Spleen (tissue), 11 donors: ENCODE measurements around the gene LY6G6F. TPM values are rescaled to one million over a fixed set of nuclear protein-coding genes. Genes with fewer than 3 reads are reported as not detected.
A peak's percentile ranks its signal among the peaks of the same experiment; 100 is the strongest.

Experiments
- DNase-seq: peaks from one replicate; pipeline ENCODE4 v3.0.0-alpha.2; 2020
- H3K27ac ChIP-seq, 8 donors: fragments of 200-600 bp; sonication (generic) in 7 of 8; 1 replicate in 4 of 8; 2 replicates in 4 of 8; pipeline versions ENCODE4 v1.5.0 to v1.8.0; 2016 to 2021; ENCODE audit warnings: inconsistent platforms in 4 of 8, mild to moderate bottlenecking in 4 of 8, moderate library complexity in 1 of 8
- H3K27me3 ChIP-seq, 7 donors: fragments of 200-600 bp; sonication (generic) in 6 of 7; replicated peaks in 1 of 7; 1 replicate in 4 of 7; 2 replicates in 3 of 7; pipeline versions ENCODE4 v1.5.0 to v1.8.0; 2016 to 2021; ENCODE audit warnings: inconsistent platforms in 3 of 7, mild to moderate bottlenecking in 1 of 7
- H3K36me3 ChIP-seq, 6 donors: fragments of 200-600 bp; sonication (generic) in 5 of 6; 1 replicate in 4 of 6; 2 replicates in 2 of 6; pipeline versions ENCODE4 v1.5.0 to v1.8.0; 2016 to 2021; ENCODE audit warnings: inconsistent platforms in 2 of 6
- H3K4me1 ChIP-seq, 6 donors: fragments of 200-600 bp; sonication (generic) in 5 of 6; 1 replicate in 3 of 6; 2 replicates in 3 of 6; pipeline versions ENCODE4 v1.5.0 to v1.8.0; 2016 to 2021; ENCODE audit warnings: inconsistent platforms in 3 of 6
- H3K4me3 ChIP-seq, 8 donors: fragments of 200-600 bp; sonication (generic) in 7 of 8; 1 replicate in 4 of 8; 2 replicates in 4 of 8; pipeline versions ENCODE4 v1.5.0 to v1.8.0; 2016 to 2021; ENCODE audit warnings: inconsistent platforms in 4 of 8, mild to moderate bottlenecking in 4 of 8, moderate library complexity in 2 of 8
- H3K9me3 ChIP-seq, 8 donors: fragments of 200-600 bp; sonication (generic) in 7 of 8; 1 replicate in 4 of 8; 2 replicates in 4 of 8; pipeline versions ENCODE4 v1.5.0 to v1.8.0; 2016 to 2021; ENCODE audit warnings: inconsistent platforms in 4 of 8
- POLR2A ChIP-seq, 3 donors: fragments of 450-650 bp; IDR thresholded peaks; one replicate each; pipeline ENCODE4 v1.5.1; 2017; ENCODE audit warnings: antibody characterized with exemption in 3 of 3, mild to moderate bottlenecking in 1 of 3
- POLR2AphosphoS5 ChIP-seq, 3 donors: sonication (generic); formaldehyde crosslinking; IDR thresholded peaks; one replicate each; pipeline ENCODE4 v1.5.1; 2017; ENCODE audit warnings: antibody characterized with exemption in 3 of 3
- WGBS, 5 donors: extraction: QIAGEN DNeasy Blood & Tissue Kit in 3 of 5; methylation state at CpG; one replicate each; pipeline versions ENCODE4 v1.1.5 to v1.1.7; 2013 to 2018; 5-methylcytosine and 5-hydroxymethylcytosine counted together
- intact Hi-C: fragments of 100-400 bp; cut with DNase I; formaldehyde crosslinking; loops from one replicate; pipeline ENCODE4 v1.15.0; 2023; ENCODE audit warnings: low total_unique reads
- polyA plus RNA-seq, 3 donors: library from polyadenylated mRNA; stranded (reverse); fragments of 200-250 nt; gene quantifications; one replicate each; pipeline ENCODE4 v1.2.1, GENCODE V29; 2013
- total RNA-seq, 7 donors: library from RNA; depleted of rRNA in 3 of 7; stranded (reverse); fragments of >200 nt in 3 of 7; fragmentation: NEBNext Ultra II Directional in 4 of 7; extraction: Animal tissue kit (Norgen Biotek cat#: 25700) in 4 of 7; gene quantifications; one replicate each; pipeline versions ENCODE4 v1.1.0 to v1.2.1, GENCODE V29; 2016 to 2021
- TF ChIP-seq, protein P1 (sequence below), 11 experiments: fragments of 200-600 bp in 7 of 11; fragments of 450-650 bp in 4 of 11; sonication (generic) in 4 of 11; IDR thresholded peaks in 8 of 11; conservative IDR thresholded peaks in 3 of 11; 1 replicate in 7 of 11; 2 replicates in 4 of 11; pipeline versions ENCODE4 v1.4.0 to v1.8.0; 2016 to 2021; ENCODE audit warnings: antibody characterized with exemption in 11 of 11, inconsistent platforms in 4 of 11, mild to moderate bottlenecking in 1 of 11
- donor health status: healthy with polysubstance abuse.
- donor health status: DM: no; HTN: no; CAD: no; lungs with moderate emphysema.
- donor health status: DM: no; HTN: no; CAD: no.
- donor health status: Bipolar disorder and iron deficiency.
- donor health status: healthy.
- donor health status: DM: no; HTN: no; CAD: no.
- donor health status: DM: yes; HTN: yes; CAD: no.

The LY6G6F gene
- total and polyA plus RNA-seq, 10 donors: 0.11 to 4.9 (median 1.7) TPM

DNA sequence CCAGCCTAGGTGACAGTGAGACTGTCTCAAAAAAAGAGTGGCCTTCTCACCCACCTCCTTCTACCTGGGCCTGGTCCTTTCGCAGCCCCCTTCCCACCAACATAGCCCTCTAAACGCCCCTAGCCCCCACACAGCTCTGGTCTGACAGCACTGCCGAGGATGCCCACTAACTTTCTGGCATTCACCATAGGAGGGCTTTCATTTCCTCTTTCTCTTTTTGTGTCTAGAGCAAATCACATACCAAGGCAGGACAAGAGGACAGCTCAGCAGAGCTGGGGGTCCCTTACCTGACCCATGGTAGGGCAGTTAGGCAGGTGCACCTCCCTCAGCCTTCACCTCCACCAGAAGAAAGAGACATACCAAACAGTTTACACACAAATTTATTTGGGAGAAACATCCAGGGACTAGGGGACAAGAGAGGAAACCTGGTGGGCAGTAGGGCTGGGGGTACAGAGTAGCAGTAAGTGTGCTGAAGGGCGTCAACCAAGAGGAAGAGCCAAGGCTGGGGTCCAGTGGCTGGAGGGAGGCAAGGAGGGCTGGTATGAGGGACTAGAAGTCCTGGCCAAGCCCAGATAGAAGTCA, 30.3 kb upstream of the LY6G6F start:
- peaks cover 7 to 26% (median 15%) of the 10 kb centered on the region in 6 donors for H3K4me1 ChIP-seq
- peaks cover 0 to 41% (median 23%) of the 10 kb centered on the region in 6 donors for H3K36me3 ChIP-seq
- no peaks in the 10 kb centered on the region for H3K9me3 ChIP-seq
- no peaks in the 10 kb centered on the region for H3K27me3 ChIP-seq
- H3K4me3 ChIP-seq: no peak overlapping the region
- no peak for DNase-seq
- 69 to 78% (median 70%) methylated on average over 4 of the region's 4 CpGs for WGBS, 5 donors
- TF ChIP-seq POLR2A (IDR thresholded peaks at IDR 0.05): no peak
- no peak for TF ChIP-seq POLR2AphosphoS5 (IDR thresholded peaks at IDR 0.05)
- TF ChIP-seq, protein P1, sequence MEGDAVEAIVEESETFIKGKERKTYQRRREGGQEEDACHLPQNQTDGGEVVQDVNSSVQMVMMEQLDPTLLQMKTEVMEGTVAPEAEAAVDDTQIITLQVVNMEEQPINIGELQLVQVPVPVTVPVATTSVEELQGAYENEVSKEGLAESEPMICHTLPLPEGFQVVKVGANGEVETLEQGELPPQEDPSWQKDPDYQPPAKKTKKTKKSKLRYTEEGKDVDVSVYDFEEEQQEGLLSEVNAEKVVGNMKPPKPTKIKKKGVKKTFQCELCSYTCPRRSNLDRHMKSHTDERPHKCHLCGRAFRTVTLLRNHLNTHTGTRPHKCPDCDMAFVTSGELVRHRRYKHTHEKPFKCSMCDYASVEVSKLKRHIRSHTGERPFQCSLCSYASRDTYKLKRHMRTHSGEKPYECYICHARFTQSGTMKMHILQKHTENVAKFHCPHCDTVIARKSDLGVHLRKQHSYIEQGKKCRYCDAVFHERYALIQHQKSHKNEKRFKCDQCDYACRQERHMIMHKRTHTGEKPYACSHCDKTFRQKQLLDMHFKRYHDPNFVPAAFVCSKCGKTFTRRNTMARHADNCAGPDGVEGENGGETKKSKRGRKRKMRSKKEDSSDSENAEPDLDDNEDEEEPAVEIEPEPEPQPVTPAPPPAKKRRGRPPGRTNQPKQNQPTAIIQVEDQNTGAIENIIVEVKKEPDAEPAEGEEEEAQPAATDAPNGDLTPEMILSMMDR (IDR thresholded peaks at IDR 0.05 in 8 of 11, conservative IDR thresholded peaks at IDR 0.05 in 3 of 11): no peak
- peak overlapping the region in 1 of 8 donors; percentile 27 for H3K27ac ChIP-seq
- intact Hi-C loops: no loop called here

DNA sequence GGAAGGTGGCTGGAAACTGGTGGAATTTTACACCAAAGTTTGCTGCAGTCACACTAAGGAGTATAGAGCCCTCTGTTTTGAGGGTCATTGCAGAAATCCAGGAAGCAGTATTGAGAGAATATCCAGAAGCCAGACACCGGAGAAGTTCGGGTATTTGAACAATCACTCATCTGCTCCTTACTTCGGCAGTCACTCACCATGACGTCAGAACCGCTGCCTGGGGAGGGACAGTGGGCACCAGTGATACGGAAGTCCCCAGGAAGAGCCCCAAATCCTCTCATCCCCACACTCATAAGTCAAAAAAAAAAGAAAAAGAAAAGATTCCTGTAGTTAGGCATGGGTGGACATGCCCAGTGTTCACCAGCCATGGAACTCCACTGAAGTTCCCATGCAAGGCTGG, 29.8 kb upstream of the LY6G6F start:
- Histone ChIP-seq H3K9me3 (no peaks in the 10 kb centered on the region), H3K4me1 (peaks cover 7 to 31% (median 20%) of the 10 kb centered on the region in 6 donors), H3K36me3 (peaks cover 0 to 37% (median 18%) of the 10 kb centered on the region in 6 donors), H3K27me3 (no peaks in the 10 kb centered on the region), H3K27ac (no peak overlapping the region), H3K4me3 (no peak overlapping the region)
- TF ChIP-seq, protein P1 (IDR thresholded peaks at IDR 0.05 in 8 of 11, conservative IDR thresholded peaks at IDR 0.05 in 3 of 11): no peak
- no peak for TF ChIP-seq POLR2AphosphoS5 (IDR thresholded peaks at IDR 0.05)
- no peak for TF ChIP-seq POLR2A (IDR thresholded peaks at IDR 0.05)
- no peak for DNase-seq
- intact Hi-C loops: no loop called here
- WGBS, 5 donors: 71 to 87% (median 81%) methylated on average over 6 of the region's 6 CpGs

DNA sequence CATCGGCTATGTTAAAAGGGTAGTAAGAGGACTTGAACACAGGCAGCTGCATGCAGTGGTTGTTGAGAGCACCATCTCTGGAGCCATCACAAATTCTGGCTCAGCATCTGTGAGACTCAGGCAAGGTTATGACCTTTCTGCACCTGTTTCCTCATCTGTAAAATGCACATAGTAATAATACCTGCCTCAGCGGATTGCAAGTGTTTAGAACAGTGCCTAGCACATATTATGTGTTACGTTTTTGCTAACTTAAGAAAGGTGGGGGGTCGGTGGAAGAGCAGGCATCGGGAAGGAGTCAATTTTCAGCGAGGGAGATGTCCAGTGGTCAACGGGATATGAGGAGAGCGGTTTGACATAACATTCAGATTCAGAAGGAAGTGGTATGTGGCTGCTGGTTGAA, 28.7 kb upstream of the LY6G6F start:
- DNase-seq: no peak
- Histone ChIP-seq H3K27me3 (no peaks in the 10 kb centered on the region), H3K4me1 (peaks cover 7 to 41% (median 25%) of the 10 kb centered on the region in 6 donors), H3K27ac (no peak overlapping the region), H3K36me3 (peaks cover 0 to 26% (median 8%) of the 10 kb centered on the region in 6 donors), H3K9me3 (no peaks in the 10 kb centered on the region), H3K4me3 (no peak overlapping the region)
- WGBS, 5 donors: 66 to 77% (median 74%) methylated on average over 8 of the region's 8 CpGs
- intact Hi-C loops: no loop called here
- TF ChIP-seq POLR2A (IDR thresholded peaks at IDR 0.05) (no peak), POLR2AphosphoS5 (IDR thresholded peaks at IDR 0.05) (no peak)
- TF ChIP-seq, protein P1 (IDR thresholded peaks at IDR 0.05 in 8 of 11, conservative IDR thresholded peaks at IDR 0.05 in 3 of 11): no peak

DNA sequence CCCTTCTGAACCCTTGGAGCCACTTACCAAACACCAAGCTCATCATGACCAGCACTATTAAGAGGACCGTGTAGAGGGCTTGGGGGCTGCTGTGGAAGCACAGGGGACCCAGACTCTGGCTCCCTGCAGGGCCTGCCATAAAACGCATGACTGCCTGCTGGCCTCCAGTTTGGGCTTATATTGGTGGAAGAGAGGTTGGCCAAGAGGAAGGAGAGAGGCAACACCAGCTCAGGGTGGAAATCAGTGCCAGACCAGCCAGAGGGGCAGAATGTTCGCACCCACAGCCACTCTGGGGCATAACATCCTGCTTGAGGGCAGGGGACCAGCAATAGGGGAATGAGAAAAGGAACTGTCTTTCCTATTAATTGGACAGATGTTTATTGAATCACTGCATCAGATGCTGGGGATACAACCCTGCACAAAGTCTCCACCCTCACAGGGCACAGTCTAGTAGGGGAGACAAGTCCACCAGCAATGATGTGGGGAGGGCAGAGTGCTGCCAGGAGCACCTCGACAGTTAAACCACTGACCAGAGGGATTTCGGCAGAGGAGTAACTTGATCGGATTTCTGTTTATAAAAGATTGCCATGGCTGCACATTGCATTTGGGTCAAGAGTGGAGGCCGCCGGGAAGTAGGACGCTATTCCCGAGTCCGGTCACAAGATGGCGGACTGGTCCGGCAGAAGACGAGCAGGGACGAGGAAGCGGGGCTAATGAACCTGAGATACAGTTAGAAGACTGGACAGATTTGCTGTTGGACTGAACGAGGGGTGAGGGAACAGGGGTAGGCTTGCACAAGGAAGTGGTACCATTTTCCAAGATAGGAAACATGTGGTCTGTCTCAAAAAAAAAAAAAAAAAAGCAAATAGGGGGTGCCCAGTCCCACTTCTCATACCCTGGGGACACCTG, 26.2 kb upstream of the LY6G6F start, which contains the start of gene LY6G5C:
TSS of gene LY6G5C (minus strand) at position 842 of the 909 bp plus-strand sequence. CDS start at position 148, 694 bp downstream.
- no peaks in the 10 kb centered on the region for H3K27me3 ChIP-seq
- H3K9me3 ChIP-seq: no peaks in the 10 kb centered on the region
- H3K4me1 ChIP-seq: peaks cover 7 to 50% (median 29%) of the 10 kb centered on the region in 6 donors
- peak within 1 kb of the TSS; percentile 40 to 70 (median 48) for H3K4me3 ChIP-seq
- peak; percentile 93 for DNase-seq
- 12 to 15% (median 14%) methylated on average over 17 of the region's 17 CpGs for WGBS, 5 donors
- intact Hi-C loops: no loop called here
- TF ChIP-seq, protein P1 (IDR thresholded peaks at IDR 0.05 in 8 of 11, conservative IDR thresholded peaks at IDR 0.05 in 3 of 11): peak; percentile 59 to 89 (median 73)
- TF ChIP-seq POLR2A (IDR thresholded peaks at IDR 0.05) (no peak), POLR2AphosphoS5 (IDR thresholded peaks at IDR 0.05) (peak in 2 of 3 donors; percentile 64 to 78)
- H3K27ac ChIP-seq: peak within 1 kb of the TSS in 7 of 8 donors; percentile 56 to 80 (median 69)
- peaks cover 0 to 19% (median 6%) of the 10 kb centered on the region in 6 donors for H3K36me3 ChIP-seq
